HepG2 (cell line): ENCODE results near the gene GNAS-AS1. TPM values are rescaled to one million over a fixed set of nuclear protein-coding genes. Genes with fewer than 3 reads are reported as not detected.
A peak's percentile ranks its signal among the peaks of the same experiment; 100 is the strongest.

ENCODE experiments used
- ATAC-seq: fragments of 200-7000 bp; cut with Tn5 transposase; 3 replicates; pipeline ENCODE4 v1.9.1; 2020; ENCODE audit warnings: mild to moderate bottlenecking, moderate library complexity
- BruUV-seq: library from RNA; stranded (reverse); fragments of 400-500 nt; replicated peaks from 2 replicates; lab custom pipeline; 2021; lab: Mats Ljungman, UMichigan
- CTCF ChIA-PET: fragments of 300-600 bp; formaldehyde crosslinking; extraction: SDS; loops from one replicate; lab custom pipeline; 2021; ENCODE audit warnings: low total read pairs, inconsistent platforms, low intra/inter-chr PET ratio; lab: Yijun Ruan, JAX
- POLR2A ChIA-PET: fragments of 350-600 bp; sonication (Branson Sonifier 250); formaldehyde crosslinking; loops from one replicate; lab custom pipeline; 2020; ENCODE audit warnings: antibody characterized with exemption, inconsistent platforms; lab: Yijun Ruan, JAX
- DNase-seq: peaks from one replicate; pipeline ENCODE4 v3.0.0-alpha.2; 2015; ENCODE audit warnings: low spot score
- FAIRE-seq: peaks from 3 replicates; lab custom pipeline; 2011; peaks lifted over from hg19 to GRCh38; lab: Jason Lieb, UNC
- H2AFZ ChIP-seq: one replicate; pipeline ENCODE4 v1.6.1; 2011; ENCODE audit warnings: low read length, inconsistent platforms
- H3K27ac ChIP-seq: fragments of 300-600 bp; 3 replicates; pipeline ENCODE4 v1.8.0; 2011; ENCODE audit warnings: mixed run types, mild to moderate bottlenecking, mixed read lengths, low read length, inconsistent platforms; ENCODE audit not compliant: insufficient read depth; ENCODE audit errors: extremely low read length
- H3K27me3 ChIP-seq, 2 experiments: fragments of 200-600 bp in 1 of 2; 2 replicates in 1 of 2; 3 replicates in 1 of 2; pipeline versions ENCODE4 v1.6.0 to v1.8.0; 2011; ENCODE audit warnings: low read length in 2 of 2, mild to moderate bottlenecking in 2 of 2, moderate library complexity in 2 of 2, inconsistent platforms in 1 of 2; ENCODE audit not compliant: insufficient read depth in 2 of 2, control insufficient read depth in 1 of 2
- H3K36me3 ChIP-seq, 2 experiments: fragments of 200-600 bp in 1 of 2; replicated peaks in 1 of 2; 2 replicates in 1 of 2; 3 replicates in 1 of 2; pipeline versions ENCODE4 v1.5.1 to v1.8.0; 2011; ENCODE audit warnings: low read length in 2 of 2, inconsistent platforms in 1 of 2; ENCODE audit not compliant: insufficient read depth in 2 of 2, control insufficient read depth in 1 of 2
- H3K4me1 ChIP-seq: 2 replicates; pipeline ENCODE4 v1.5.1; 2012; ENCODE audit warnings: low read length, inconsistent platforms; ENCODE audit not compliant: insufficient read depth
- H3K4me2 ChIP-seq: 2 replicates; pipeline ENCODE4 v1.6.0; 2011; ENCODE audit warnings: low read depth, low read length, inconsistent platforms
- H3K4me3 ChIP-seq, 3 experiments: fragments of 200-600 bp in 1 of 3; sonication (generic), shearing (Covaris generic) in 1 of 3; replicated peaks in 1 of 3; 2 replicates each; pipeline ENCODE4 v1.5.1; 2011 to 2016; ENCODE audit warnings: low read length in 3 of 3, inconsistent platforms in 2 of 3, low read depth in 2 of 3, mild to moderate bottlenecking in 2 of 3, control low read depth in 1 of 3, mixed read lengths in 1 of 3; ENCODE audit not compliant: insufficient read depth in 1 of 3
- H3K79me2 ChIP-seq: one replicate; pipeline ENCODE4 v1.6.1; 2011; ENCODE audit warnings: low read length, inconsistent platforms; ENCODE audit not compliant: insufficient read depth
- H3K9ac ChIP-seq: 2 replicates; pipeline ENCODE4 v1.6.0; 2011; ENCODE audit warnings: mild to moderate bottlenecking, low read depth, low read length, inconsistent platforms; ENCODE audit not compliant: insufficient read depth
- H3K9me3 ChIP-seq: 2 replicates; pipeline ENCODE4 v1.5.1; 2012; ENCODE audit warnings: mild to moderate bottlenecking, low read length
- H4K20me1 ChIP-seq: 2 replicates; pipeline ENCODE4 v1.6.0; 2011; ENCODE audit warnings: inconsistent platforms, mild to moderate bottlenecking, low read length, moderate library complexity; ENCODE audit not compliant: insufficient read depth
- BHLHE40 ChIP-seq: IDR thresholded peaks from 2 replicates; pipeline ENCODE4 v1.6.1; 2011; ENCODE audit warnings: low read length, improper control_type of control experiment
- FOXK1 ChIP-seq: sonication (generic); formaldehyde crosslinking; IDR thresholded peaks from 2 replicates; pipeline ENCODE4 v1.4.0; 2020; ENCODE audit warnings: low read depth, missing genetic modification reagents, borderline replicate concordance
- MED1 ChIP-seq: sonication (generic); formaldehyde crosslinking; IDR thresholded peaks from 2 replicates; pipeline ENCODE4 v1.4.0; 2020; ENCODE audit warnings: missing genetic modification reagents
- NKX3-1 ChIP-seq: sonication (generic); formaldehyde crosslinking; IDR thresholded peaks from 2 replicates; pipeline ENCODE4 v1.5.0; 2020; ENCODE audit warnings: missing genetic modification reagents
- SIN3B ChIP-seq: fragments of 150-350 bp; IDR thresholded peaks from 2 replicates; pipeline ENCODE4 v1.6.1; 2014; ENCODE audit warnings: low read length
- SMYD3 ChIP-seq: sonication (generic); formaldehyde crosslinking; IDR thresholded peaks from 2 replicates; pipeline ENCODE4 v1.8.1; 2023; ENCODE audit warnings: mild to moderate bottlenecking, missing genetic modification reagents
- SRSF1 ChIP-seq: fragments of 200-400 bp; formaldehyde crosslinking; optimal IDR thresholded peaks from 2 replicates; pipeline ENCODE3; 2017; ENCODE audit warnings: mild to moderate bottlenecking, low read depth, low read length, moderate library complexity
- STAG1 ChIP-seq: sonication (generic); formaldehyde crosslinking; IDR thresholded peaks from 2 replicates; pipeline ENCODE4 v1.4.0; 2020; ENCODE audit warnings: missing genetic modification reagents
- ZBTB7B ChIP-seq: sonication (generic); formaldehyde crosslinking; IDR thresholded peaks from 2 replicates; pipeline ENCODE4 v1.4.0; 2020; ENCODE audit warnings: missing genetic modification reagents
- ZNF234 ChIP-seq: sonication (generic); formaldehyde crosslinking; conservative IDR thresholded peaks from 2 replicates; pipeline ENCODE4 v1.5.1; 2020; ENCODE audit warnings: mild to moderate bottlenecking, missing genetic modification reagents
- ZNF354B ChIP-seq: sonication (generic); formaldehyde crosslinking; IDR thresholded peaks from 2 replicates; pipeline ENCODE4 v1.8.0; 2022; ENCODE audit warnings: mild to moderate bottlenecking, missing genetic modification reagents
- ZNF484 ChIP-seq: sonication (generic); formaldehyde crosslinking; IDR thresholded peaks from 2 replicates; pipeline ENCODE4 v1.5.1; 2020; ENCODE audit warnings: mild to moderate bottlenecking, low read depth, missing genetic modification reagents, borderline replicate concordance
- ZNF510 ChIP-seq: sonication (generic); formaldehyde crosslinking; IDR thresholded peaks from 2 replicates; pipeline ENCODE4 v1.4.0; 2020; ENCODE audit warnings: low read depth, mild to moderate bottlenecking, missing genetic modification reagents
- ZNF619 ChIP-seq: sonication (generic); formaldehyde crosslinking; IDR thresholded peaks from 2 replicates; pipeline ENCODE4 v1.4.0; 2020; ENCODE audit warnings: mild to moderate bottlenecking, missing genetic modification reagents
- WGBS: methylation state at CpG from one replicate; pipeline ENCODE4 v1.1.6; 2017; ENCODE audit warnings: low lambda C conversion rate; 5-methylcytosine and 5-hydroxymethylcytosine counted together
- in situ Hi-C: cut with HindIII; loops from 2 replicates; pipeline ENCODE4 v1.10.0; 2017; ENCODE audit warnings: low pct_unique_long_range_greater_than_20kb; ENCODE audit not compliant: extremely low pct_ligation_motif_present
- intact Hi-C: fragments of 100-400 bp; cut with micrococcal nuclease; formaldehyde crosslinking; loops from one replicate; pipeline ENCODE4 v1.10.0; 2022; ENCODE audit not compliant: unreplicated experiment
- polyA plus RNA-seq, 8 experiments: library from polyadenylated mRNA; depleted of rRNA in 3 of 8; stranded (reverse) in 7 of 8; unstranded in 1 of 8; fragments of >200 nt; fragmentation: Illumina TruSeq in 4 of 8; extraction: Trizol in 4 of 8; gene quantifications; 2 replicates each; pipeline versions ENCODE4 v1.2.1 to v1.2.3, GENCODE V29; 2011 to 2016; ENCODE audit warnings: low read depth in 4 of 8, missing spikeins in 1 of 8, mixed read lengths in 1 of 8; ENCODE audit not compliant: insufficient read depth in 1 of 8
- total RNA-seq, 5 experiments: library from RNA; depleted of rRNA; stranded (reverse); fragments of >200 nt; fragmentation: Illumina TruSeq; extraction: Trizol; gene quantifications; 2 replicates each; pipeline ENCODE4 v1.2.3, GENCODE V29; 2016; ENCODE audit warnings: low read depth in 1 of 5
- TF ChIP-seq, protein P1 (sequence below): sonication (generic); formaldehyde crosslinking; IDR thresholded peaks from 2 replicates; pipeline ENCODE4 v1.9.0; 2021; ENCODE audit warnings: missing genetic modification reagents, borderline replicate concordance
- TF ChIP-seq, protein P2 (sequence below): sonication (generic); formaldehyde crosslinking; IDR thresholded peaks from 2 replicates; pipeline ENCODE4 v1.5.0; 2020; ENCODE audit warnings: mild to moderate bottlenecking, missing genetic modification reagents
- TF ChIP-seq, protein P3 (sequence below): sonication (generic); formaldehyde crosslinking; IDR thresholded peaks from 2 replicates; pipeline ENCODE4 v1.8.0; 2022; ENCODE audit warnings: missing genetic modification reagents, mild to moderate bottlenecking, borderline replicate concordance

Gene GNAS-AS1
- total and polyA plus RNA-seq, 2 of the 13 experiments (the other 11 are each of a cell fraction or from before 2014, with no cell fraction given): not detected

DNA sequence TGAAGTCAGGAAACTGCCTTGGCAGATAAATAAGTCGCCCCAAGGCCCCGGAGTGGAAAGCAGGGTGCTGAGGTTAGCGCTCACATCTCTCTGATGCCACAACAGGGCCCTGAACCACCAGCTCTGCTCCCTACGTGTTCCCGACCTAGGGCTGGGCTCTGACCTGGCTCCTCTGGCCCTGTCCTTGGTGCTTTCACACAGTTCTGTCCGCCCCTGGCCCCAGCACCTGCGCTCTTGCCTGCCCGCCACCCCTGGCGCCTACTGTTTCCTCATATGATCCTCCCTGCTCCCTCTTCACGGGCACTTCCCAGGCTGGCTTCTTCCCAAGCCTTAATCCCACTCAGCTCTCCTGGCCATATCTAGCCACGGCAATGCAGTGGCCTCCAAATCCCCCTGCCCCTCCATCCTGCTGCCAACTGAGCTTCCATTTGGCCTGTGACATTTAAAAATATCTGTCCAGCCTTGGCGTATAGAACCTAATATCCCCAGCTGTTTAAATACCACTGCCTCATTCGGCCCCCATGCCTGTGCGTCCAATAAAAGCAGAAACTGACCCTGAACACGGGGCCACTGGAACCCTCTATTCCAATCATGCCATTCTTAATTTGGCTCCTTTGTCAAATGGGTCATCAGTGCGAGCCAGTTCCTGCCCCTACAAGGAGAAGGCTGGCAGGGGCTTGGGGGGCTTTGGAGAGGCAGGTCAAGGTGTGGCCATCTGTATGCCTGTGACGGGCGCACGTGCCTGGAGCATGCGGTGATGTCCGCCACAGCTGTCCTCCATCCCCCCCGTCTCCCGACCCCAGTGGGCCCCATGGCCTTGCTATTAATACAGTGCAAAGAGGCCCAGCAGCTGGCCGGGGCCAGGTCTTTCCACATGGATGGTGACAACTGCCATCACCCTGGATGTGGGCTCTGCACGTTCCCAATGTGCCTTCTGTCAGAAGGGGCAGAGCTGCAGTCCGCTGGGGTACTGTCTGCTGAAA, 27.7 kb downstream of the GNAS-AS1 start:
- Histone ChIP-seq H3K4me1 (no peaks in the 10 kb centered on the region), H3K9ac (no peak overlapping the region), H3K27ac (no peak overlapping the region), H3K4me2 (no peak overlapping the region), H3K36me3 (no peaks in the 10 kb centered on the region), H3K9me3 (no peaks in the 10 kb centered on the region), H3K27me3 (peaks cover 9 to 62% of the 10 kb centered on the region in 2 experiments), H2AFZ (no peak overlapping the region), H3K4me3 (no peak overlapping the region), H3K79me2 (no peaks in the 10 kb centered on the region), H4K20me1 (no peaks in the 10 kb centered on the region)
- DNase-seq: no peak
- CTCF ChIA-PET: interaction anchor here (1.2 kb wide), 1 partner anchor 673 kb away, joined by 3 read pairs; no protein-coding TSS in a partner anchor
- intact Hi-C loops: no loop called here
- TF ChIP-seq MED1 (no peak), SRSF1 (no peak), FOXK1 (CRISPR knock-in tag) (no peak), SIN3B (no peak), ZNF234 (CRISPR knock-in tag) (no peak), SMYD3 (CRISPR knock-in tag) (no peak), BHLHE40 (no peak), STAG1 (CRISPR knock-in tag) (no peak), ZNF354B (CRISPR knock-in tag) (no peak), ZNF619 (CRISPR knock-in tag) (no peak), ZNF510 (CRISPR knock-in tag) (no peak), ZBTB7B (CRISPR knock-in tag) (no peak), ZNF484 (CRISPR knock-in tag) (no peak), NKX3-1 (CRISPR knock-in tag) (no peak)
- TF ChIP-seq, protein P1, sequence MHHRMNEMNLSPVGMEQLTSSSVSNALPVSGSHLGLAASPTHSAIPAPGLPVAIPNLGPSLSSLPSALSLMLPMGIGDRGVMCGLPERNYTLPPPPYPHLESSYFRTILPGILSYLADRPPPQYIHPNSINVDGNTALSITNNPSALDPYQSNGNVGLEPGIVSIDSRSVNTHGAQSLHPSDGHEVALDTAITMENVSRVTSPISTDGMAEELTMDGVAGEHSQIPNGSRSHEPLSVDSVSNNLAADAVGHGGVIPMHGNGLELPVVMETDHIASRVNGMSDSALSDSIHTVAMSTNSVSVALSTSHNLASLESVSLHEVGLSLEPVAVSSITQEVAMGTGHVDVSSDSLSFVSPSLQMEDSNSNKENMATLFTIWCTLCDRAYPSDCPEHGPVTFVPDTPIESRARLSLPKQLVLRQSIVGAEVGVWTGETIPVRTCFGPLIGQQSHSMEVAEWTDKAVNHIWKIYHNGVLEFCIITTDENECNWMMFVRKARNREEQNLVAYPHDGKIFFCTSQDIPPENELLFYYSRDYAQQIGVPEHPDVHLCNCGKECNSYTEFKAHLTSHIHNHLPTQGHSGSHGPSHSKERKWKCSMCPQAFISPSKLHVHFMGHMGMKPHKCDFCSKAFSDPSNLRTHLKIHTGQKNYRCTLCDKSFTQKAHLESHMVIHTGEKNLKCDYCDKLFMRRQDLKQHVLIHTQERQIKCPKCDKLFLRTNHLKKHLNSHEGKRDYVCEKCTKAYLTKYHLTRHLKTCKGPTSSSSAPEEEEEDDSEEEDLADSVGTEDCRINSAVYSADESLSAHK (CRISPR knock-in tag): no peak
- TF ChIP-seq, protein P2, sequence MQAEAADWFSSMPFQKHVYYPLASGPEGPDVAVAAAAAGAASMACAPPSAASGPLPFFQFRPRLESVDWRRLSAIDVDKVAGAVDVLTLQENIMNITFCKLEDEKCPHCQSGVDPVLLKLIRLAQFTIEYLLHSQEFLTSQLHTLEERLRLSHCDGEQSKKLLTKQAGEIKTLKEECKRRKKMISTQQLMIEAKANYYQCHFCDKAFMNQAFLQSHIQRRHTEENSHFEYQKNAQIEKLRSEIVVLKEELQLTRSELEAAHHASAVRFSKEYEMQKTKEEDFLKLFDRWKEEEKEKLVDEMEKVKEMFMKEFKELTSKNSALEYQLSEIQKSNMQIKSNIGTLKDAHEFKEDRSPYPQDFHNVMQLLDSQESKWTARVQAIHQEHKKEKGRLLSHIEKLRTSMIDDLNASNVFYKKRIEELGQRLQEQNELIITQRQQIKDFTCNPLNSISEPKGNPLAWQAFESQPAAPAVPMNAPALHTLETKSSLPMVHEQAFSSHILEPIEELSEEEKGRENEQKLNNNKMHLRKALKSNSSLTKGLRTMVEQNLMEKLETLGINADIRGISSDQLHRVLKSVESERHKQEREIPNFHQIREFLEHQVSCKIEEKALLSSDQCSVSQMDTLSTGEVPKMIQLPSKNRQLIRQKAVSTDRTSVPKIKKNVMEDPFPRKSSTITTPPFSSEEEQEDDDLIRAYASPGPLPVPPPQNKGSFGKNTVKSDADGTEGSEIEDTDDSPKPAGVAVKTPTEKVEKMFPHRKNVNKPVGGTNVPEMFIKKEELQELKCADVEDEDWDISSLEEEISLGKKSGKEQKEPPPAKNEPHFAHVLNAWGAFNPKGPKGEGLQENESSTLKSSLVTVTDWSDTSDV: no peak
- TF ChIP-seq, protein P3, sequence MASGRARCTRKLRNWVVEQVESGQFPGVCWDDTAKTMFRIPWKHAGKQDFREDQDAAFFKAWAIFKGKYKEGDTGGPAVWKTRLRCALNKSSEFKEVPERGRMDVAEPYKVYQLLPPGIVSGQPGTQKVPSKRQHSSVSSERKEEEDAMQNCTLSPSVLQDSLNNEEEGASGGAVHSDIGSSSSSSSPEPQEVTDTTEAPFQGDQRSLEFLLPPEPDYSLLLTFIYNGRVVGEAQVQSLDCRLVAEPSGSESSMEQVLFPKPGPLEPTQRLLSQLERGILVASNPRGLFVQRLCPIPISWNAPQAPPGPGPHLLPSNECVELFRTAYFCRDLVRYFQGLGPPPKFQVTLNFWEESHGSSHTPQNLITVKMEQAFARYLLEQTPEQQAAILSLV: no peak
- in situ Hi-C loops: no loop called here
- FAIRE-seq: no peak
- WGBS: 32% methylated on average over 26 of the region's 26 CpGs
- ATAC-seq: peak; percentile 10; the same call in 2 of the 3 replicates
- POLR2A ChIA-PET: no interaction called here
- no TSS peak for BruUV-seq
